HG03575 (cell line): ENCODE results near the gene USP28.
"Not testable (repeated sequence)": the region's sequence is repeated elsewhere in the genome, so short reads cannot be mapped to it uniquely, and the experiment has no call there.

Source experiments
- ATAC-seq: cut with Tn5 transposase; IDR thresholded peaks from one replicate; pipeline ENCODE4 v1.9.1; 2021; ENCODE audit not compliant: unreplicated experiment, insufficient number of reproducible peaks, low FRiP score; ENCODE audit errors: extremely low read depth

USP28 gene

DNA sequence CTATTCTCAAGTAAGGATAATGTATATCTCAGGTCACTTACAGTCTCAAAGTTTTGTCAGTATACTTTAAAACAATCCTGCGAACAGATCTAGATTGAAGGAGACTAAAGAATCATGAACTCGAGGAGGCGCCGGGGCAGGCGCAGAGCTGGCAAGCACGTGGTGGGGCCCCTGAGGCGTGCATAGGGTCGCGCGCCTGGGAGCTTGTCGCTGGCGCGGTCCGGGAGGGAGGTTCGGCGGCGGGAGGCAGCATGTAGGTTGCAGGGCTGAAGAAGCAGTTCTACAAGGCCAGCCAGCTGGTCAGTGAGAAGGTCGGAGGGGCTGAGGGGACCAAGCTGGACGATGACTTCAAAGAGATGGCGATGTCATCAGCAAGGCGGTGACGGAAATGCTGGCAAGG is 86.4 kb downstream of the USP28 start:
- not testable (repeated sequence) for ATAC-seq

DNA sequence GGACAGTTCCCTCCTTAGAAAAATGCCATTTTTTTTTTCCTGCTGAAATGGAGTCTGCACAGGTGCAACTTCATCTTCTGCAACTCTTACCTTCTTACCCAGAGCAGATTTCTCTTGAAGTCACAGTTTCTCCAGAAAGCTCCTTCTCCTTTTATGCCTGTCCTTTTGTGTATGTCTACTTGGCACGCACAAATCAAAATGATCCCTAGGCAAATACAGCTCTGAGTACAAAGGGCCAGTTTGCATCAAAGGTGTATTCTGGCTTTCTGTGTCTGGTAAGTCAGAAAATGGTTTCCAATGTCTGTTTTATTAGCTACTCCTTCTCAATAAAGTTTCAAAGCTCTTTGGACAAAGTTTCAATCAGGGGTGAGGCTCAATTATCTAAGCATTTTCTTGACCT is 93.2 kb downstream of the USP28 start:
- no peak for ATAC-seq

DNA sequence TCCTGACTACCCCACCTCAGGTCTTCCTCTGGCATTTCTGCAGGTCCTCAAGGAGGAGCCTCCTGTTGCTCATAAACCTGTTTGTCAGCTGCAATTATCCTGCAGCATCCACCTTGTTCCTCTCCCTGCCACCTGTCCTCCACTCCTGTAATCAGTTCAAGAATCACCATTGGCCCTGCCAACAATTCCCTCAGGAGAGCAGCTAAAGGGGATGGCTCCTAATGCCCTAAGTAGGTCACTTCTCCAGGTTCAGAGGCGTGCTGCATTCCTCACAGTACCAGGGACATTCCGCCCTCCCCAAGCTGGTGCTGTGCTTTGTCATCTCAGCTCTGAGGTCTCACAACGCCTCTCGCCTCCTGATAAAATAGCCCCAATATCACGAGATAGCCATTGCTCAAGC is 93.7 kb downstream of the USP28 start:
- no peak for ATAC-seq

DNA sequence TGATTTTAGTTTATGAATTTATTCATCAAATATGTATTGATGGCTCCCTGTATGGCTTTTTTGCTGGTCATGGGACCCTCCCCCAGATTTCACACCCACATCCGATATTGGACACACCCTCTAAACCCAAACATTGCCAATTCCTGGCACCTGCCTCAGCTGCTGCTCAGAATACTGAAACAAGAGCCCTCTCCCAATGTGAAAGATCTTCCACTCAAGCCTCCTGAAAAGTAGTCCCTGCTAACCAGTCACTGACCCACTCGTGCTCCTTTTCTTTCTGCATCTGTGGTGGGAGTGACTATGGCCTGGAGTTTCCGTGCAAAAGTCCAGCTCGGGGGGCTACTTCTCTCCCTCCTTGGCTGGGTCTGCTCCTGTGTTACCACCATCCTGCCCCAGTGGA is 95.9 kb downstream of the USP28 start, which contains the start of gene CLDN25:
Gene CLDN25 (plus strand): TSS at position 301 of the 400 bp plus-strand sequence. CDS start 0 bp downstream, at position 301.
- ATAC-seq, result no peak

DNA sequence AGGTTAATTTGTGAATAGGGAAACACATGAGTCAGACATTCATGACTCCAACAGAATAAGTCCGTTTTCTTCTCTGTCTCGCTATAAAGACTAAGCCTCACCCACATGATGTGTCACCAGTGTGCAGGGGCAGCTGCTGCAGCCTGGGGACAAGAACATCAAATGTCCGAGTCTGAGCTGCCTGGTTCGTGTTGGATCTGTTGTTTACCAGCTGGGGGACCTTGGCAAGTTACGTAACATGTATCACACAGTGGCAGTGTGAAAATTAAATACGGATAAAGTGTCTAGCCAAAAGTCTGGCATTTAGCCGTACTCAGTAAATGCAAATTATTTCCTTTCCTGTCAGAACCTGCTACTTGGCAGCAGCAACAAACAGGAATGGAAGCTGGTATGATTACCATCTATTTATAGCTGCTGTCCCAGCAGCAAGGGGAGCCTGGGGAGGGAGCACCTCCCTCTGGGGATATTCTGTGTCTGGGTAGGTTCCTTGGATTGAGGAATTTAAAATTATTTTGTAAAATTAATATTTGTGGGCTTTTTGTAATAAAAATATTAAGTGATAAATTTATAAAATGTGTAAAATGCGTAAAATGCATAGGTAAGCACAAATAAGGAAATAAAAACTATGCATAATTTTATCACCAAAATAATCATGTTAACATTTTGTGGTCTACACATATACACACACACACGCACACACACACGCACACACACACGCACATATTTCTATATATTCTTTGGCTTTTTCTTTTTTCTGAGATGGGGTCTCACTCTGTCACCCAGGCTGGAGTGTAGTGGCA is 97.1 kb downstream of the USP28 start:
- no peak for ATAC-seq

DNA sequence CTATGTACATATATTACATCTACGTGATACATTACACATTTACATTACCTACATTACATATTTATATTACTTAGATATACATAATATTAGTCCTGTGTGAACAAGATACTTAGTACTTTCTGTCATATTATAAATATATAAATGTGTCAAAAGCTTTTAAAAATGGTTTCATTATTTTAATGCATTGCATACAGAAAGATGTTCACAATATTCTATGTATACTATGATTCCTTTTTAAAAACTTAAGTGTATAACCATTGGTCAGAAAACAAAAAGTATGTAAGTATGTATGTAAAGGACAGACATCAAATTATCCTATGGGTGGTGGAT is 101.2 kb downstream of the USP28 start:
- no peak for ATAC-seq

DNA sequence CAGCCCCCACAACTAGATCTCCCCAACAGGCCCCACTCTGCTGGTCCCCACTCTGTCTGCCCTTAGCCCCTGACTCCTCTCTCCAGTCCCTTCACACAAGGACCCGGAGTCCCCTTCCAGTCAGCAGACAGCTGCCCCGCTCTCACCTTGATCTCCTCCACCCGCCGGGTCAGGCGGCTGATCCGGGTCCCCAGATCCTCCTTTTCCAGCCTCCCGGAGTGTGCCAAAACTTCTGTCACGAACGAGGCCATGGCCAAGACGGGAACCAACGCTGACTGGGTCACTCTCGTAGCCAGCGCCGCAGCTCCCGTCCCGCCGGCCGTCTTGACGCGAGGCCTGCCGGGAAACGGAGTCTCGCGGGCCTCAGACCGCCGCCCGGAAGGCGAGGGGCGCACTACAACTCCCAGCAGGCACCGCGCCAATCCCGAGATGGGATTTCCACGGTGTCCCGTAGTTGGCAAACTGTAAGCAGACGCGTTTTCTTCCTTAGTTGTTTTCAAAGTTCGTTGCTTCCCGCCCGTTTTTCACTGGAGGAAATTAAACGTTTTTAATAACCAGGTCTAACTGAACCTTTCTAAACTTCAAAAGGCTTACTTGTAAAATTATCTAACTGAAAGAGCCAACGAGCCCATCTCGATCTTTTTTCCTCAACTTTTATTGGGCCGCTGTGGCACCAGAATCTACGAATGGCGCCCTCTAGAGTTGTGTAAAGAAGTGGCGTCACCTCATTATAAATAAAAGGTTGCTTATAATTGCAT is 101.8 kb downstream of the USP28 start, which contains the start of gene ZW10:
Gene ZW10 (minus strand): TSS at position 277 of the 758 bp plus-strand sequence. CDS start 26 bp downstream, at position 251.
- ATAC-seq, result peak; percentile 90

DNA sequence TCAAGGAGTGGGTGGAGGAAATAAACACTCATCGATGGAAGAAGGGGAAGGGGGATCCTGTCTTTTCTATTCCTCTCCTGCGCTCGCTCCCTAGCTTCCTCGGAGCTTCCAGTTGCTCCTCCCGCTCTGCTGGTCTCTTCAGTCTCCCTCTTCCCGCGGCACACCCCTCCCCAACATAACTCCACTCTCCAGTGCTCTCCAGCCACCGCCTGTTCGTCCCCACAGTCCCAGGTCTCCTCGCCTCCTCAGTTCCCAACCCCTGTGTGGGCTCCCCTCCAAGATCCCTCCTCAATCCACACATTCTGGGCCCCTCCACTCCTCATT is 102.3 kb downstream of the USP28 start:
- ATAC-seq, result no peak

DNA sequence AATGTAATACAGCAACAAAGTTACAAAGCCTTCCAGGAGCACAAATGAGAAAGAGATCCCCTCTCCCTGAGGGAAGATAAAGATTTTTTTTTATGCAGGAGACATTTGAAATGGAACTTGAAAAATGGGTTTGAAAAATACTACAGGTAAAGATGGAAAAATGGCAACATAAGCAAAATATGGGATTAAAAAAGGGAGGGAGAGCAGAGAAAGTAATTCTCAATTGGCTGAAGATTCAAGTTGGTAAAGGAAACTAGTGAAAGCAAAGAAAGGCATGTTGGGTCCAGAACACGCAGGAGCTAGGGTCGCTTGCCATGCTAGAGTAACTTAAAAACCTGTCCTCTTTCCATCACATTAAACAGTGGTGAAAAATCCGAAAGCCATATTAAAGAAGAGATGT is 103.4 kb downstream of the USP28 start:
- ATAC-seq, result no peak

DNA sequence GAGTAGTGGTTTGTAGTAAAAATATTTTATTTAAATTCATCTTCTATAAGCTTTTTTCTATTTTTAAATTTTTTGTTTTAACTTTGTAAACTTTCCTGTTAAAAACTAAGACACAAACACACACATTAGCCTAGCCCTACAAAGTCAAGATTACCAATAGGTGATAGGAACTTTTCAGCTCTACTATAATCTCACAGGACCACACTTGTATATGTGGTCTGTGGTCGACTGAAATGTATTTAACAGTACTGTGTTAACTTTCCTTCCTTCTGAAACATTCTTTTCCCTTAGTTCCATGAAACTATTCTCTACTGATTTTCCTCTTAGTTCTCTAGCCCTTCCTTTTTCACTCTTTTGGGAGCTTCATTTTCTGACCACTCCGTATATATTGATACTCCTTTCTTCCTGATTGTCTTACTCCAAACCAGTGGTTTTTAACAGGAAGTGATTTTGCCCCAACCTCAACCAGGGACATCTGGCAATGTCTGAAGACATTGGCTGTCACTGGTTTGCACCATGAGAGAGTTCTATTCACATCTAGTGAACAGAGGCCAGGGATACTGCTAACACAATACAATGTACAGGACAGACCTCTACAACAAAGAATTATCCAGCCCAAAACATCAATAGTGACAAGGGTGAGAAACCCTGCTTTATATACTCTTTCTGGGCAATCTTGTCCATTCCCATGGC is 110.7 kb downstream of the USP28 start:
- ATAC-seq, result no peak

DNA sequence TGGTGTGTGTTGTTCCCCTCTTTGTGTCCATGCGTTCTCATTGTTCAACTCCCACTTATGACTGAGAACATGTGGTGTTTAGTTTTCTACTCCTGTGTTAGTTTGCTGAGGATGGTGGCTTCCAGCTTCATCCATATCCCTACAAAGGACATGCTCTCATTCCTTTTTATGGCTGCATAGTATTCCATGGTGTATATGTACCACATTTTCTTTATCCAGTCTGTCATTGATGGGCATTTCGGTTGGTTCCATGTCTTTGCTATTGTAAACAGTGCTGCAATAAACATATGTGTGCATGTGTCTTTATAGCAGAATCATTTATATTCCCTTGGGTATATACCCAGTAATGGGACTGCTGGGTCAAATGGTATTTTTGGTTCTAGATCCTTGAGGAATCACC is 112.3 kb downstream of the USP28 start:
- not testable (repeated sequence) for ATAC-seq

DNA sequence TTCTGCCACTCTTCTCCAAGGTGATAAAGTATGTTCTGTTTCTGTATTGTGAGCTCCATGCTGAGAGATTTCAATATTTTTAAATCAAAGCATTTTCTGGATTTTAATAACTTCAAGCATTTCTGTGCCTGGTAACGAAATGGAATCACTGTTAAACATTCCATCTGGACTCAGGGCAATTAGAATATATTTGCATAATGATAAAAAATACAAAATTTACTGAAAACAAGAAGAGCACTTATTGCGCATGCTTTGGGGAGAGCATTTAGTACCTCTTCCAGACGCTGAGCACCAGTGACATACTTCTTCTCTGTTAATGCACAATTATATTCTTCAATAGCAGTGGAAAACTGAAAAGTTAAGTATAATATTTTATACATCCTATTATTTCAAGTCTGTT is 115.1 kb downstream of the USP28 start:
- no peak for ATAC-seq

DNA sequence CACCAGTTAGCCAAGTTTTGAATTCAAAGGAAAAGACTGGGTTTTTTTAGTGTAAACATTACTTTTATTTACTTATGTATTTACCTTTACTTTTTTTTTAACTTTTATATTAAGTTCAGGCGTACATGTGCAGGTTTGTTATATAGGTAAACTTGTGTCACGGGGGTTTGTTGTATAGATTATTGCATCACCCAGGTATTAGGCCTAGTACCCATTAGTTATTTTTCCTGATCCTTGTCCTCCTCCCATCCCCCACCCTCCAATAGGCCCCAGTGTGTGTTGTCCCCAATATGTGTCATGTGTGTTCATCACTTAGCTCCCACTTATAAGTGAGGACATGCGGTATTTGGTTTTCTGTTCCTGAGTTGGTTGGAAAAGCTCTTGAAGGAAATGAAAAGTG is 122.4 kb downstream of the USP28 start:
- ATAC-seq, result no peak
